ENCODE results near the gene GNB2.

GNB2 gene

GRCh38 chr7:100679129-100679926 is 5.8 kb downstream of the GNB2 start:
- Histone ChIP-seq H3K27ac (peak overlapping the region in 9 of 21 experiments; percentile 21 to 65 (median 41)), H3K4me3 (no peak overlapping the region)

- no peak overlapping the region for H3K4me3 ChIP-seq
- peak overlapping the region in 12 of 21 experiments; percentile 4 to 65 (median 48) for H3K27ac ChIP-seq
These were observed 6.5 kb downstream of the GNB2 start for GRCh38 chr7:100679927-100680575.

DNA sequence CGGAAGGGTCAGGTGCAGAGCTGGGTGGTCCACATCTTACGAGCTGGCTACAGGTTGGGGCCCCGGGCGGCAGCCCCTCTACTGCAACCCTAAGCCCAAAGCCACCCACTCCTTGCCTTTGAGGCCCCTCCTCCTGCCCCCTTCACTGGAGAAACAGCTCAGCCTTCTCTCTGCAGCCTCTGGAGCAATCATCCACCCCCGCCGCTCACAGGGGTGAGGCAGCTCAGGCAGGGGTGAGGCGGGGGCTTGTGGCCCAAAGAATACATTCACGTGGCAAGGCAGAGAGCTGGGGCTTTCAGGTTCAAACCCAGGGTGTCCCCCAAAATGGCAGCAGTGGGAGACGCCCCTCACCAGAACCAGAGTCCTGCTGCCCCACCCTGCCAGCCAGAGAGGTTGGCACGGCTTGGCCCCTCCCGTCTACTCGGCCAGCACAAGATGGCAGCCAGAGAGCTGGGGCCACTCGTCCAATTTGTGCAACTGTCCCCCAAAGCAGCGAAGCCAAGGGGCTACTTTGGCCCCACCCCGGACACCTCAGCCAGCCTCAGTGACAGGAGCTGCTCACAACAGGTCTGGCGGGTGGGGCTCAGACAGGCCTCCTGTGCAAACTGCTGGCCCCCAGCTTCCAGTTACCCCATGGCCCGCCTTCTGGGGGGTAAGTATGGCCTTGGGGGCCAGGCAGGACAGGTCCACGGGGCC is 7.2 kb downstream of the GNB2 start:
- Histone ChIP-seq H3K27ac (peak overlapping the region in 9 of 21 experiments; percentile 4 to 65 (median 46)), H3K4me3 (no peak overlapping the region)

- peak overlapping the region in 1 of 21 experiments; percentile 45 for H3K27ac ChIP-seq
- no peak overlapping the region for H3K4me3 ChIP-seq
These were observed 8.1 kb downstream of the GNB2 start for GRCh38 chr7:100681491-100682227.

- H3K4me3 ChIP-seq = no peak overlapping the region
- peak overlapping the region in 1 of 21 experiments; percentile 30 for H3K27ac ChIP-seq
These were observed 8.7 kb downstream of the GNB2 start for GRCh38 chr7:100682228-100682741.

DNA sequence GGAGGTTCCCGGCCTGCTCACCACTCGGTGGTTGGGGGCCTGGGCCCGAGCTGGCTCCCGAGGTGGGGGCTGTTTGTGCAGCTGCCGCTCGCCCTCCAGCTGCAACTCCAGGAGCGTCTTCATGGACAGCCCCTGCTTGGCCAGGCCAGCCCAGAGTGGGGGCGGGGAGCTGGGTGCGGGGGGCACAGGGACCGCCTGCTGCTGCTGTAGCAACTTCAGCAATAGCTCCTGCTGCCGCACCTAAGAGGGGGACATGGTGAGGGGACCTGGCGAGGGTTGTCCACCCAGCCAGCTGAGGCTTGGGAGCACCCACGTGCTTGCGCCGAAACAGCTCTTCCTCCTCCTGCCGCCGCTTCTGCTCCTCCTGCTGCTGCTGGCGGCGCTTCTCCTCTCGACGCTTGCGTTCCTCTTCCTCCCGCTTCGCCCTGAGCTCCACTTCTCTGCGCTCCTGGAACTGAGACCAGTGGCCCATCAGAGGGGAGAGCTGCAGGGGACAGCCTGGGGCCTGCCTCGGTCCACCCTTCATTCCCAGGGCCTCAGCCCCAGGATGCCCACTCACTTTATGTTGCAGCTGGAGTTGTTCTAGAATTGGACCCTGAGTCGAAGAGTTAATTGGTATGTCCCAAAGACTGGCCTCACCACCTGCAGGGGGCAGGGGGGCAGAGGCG is 9.6 kb downstream of the GNB2 start:
- Histone ChIP-seq H3K27ac (peak overlapping the region in 1 of 21 experiments; percentile 12), H3K4me3 (no peak overlapping the region)

DNA sequence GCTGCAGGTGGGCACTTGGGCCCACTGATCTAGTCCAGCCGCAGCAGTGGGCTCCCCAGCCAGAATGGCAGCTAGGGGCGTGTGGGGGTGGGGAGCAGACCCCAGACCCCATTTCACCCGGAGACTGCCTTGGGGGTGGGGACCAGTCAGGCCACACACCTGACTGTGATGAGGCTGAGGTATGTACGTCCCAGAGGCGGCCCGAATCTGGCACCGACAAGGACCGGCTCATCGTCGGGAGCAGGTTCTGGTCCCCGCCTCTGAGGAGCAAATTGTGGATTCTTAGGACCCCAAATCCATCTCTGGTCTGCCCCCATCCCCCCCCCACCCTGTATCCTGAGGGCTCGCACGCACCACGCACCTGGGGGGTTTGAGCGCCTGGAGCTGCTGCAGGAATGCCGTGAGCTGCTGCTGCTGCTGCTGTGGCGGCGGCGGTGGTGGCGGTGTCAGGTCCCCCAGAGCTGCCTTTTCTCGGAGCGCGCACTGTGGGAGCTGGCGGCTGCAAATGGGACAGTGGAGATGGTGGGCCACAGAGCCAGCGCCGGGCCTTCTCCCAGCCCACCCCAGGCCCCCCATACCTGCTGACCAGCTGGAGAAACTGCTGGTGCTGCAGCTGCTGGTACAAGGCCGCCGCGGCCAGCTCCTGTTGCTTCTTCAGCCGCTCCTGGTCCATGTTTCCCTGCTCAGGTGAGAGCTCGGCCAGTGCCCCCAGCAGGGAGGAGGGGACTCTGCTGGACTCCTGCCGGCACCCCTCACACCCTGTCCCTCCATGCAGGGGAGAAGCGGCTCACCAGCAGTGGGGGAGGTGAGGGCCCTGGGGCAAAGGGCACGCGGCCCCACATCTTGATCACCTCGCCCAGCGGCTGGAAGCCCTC is 10.4 kb downstream of the GNB2 start:
- H3K27ac ChIP-seq = no peak overlapping the region
- no peak overlapping the region for H3K4me3 ChIP-seq

- no peak overlapping the region for H3K4me3 ChIP-seq
- H3K27ac ChIP-seq = no peak overlapping the region
These were observed 11.0 kb downstream of the GNB2 start for GRCh38 chr7:100684534-100685042.

DNA sequence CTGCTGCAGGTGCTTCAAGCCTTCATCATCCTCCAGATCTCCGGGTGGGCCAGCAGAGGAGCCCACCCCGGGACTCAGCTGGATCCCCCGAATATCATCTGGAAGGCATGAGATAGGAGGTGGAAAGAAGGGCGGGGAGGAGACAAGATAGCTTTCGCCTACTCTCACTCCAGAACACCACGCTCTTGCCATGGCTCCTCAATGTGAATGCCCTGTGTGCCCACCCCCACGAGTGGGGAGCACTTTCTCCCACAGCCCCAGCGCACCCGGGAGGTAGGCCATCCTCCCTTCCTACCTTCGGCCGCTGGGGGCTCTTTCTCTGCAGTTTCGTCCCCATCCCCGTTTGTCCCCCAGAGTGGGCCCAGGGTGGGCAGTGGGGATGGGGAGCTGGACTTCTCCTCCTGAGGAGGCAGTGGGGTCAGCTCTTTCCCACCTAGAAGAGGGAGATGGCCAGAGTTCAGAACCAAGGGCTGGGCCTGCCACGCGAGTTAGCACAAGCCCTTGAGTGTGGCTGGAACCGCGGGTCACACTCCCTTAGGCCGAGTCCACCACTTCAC is 11.6 kb downstream of the GNB2 start:
- Histone ChIP-seq H3K27ac (no peak overlapping the region), H3K4me3 (no peak overlapping the region)

DNA sequence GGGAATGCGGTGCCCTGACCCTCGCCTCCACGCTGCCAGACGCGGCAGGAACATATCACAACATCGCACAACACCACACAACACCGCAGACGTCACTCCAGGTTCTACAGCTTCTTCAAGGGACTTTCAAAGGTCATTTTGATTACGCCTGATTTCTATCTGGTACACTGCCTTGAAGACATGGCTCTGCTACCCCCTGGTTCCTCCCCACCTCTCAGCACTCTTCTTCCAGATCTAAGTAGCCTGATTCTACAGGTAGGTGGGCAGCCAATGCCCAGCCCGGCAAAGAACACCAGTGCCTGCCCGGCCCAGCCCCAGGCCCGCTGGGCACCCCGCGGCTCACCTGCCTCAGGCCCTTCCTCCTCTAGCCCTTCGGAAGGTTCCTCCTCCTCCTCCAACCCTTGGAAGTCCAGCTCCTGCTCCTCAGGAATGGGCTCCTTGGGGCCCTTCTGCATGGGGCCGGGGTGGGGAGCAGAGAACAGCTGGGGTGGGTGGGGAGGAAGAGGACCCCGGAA is 12.1 kb downstream of the GNB2 start:
- H3K27ac ChIP-seq = no peak overlapping the region
- no peak overlapping the region for H3K4me3 ChIP-seq

- Histone ChIP-seq H3K4me3 (no peak overlapping the region), H3K27ac (no peak overlapping the region)
These were observed 12.8 kb downstream of the GNB2 start for GRCh38 chr7:100686201-100686821.

GRCh38 chr7:100686822-100687211 is 13.3 kb downstream of the GNB2 start:
- Histone ChIP-seq H3K27ac (no peak overlapping the region), H3K4me3 (no peak overlapping the region)

DNA sequence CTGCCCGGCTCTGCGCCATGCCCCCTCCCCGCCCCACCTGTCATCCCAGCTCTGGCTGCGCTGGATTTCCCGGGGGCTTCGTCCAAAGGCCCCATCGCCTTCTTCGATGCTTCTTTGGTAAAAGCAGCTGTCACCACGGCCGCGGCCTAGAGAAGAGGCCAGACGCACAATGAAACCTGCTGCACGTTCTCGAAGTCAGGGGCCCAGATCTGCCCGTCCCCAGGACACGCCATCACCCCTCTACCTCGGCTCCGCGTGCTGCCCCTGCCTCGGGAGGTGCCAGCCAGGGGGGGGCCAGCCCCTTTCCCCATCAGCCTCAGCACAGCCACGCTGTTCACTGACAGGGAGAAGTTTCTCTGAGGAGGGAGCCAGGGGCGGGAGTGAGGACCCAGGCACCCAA is 13.7 kb downstream of the GNB2 start:
- H3K4me3 ChIP-seq = no peak overlapping the region
- peak overlapping the region in 3 of 21 experiments; percentile 4 to 35 (median 23) for H3K27ac ChIP-seq

DNA sequence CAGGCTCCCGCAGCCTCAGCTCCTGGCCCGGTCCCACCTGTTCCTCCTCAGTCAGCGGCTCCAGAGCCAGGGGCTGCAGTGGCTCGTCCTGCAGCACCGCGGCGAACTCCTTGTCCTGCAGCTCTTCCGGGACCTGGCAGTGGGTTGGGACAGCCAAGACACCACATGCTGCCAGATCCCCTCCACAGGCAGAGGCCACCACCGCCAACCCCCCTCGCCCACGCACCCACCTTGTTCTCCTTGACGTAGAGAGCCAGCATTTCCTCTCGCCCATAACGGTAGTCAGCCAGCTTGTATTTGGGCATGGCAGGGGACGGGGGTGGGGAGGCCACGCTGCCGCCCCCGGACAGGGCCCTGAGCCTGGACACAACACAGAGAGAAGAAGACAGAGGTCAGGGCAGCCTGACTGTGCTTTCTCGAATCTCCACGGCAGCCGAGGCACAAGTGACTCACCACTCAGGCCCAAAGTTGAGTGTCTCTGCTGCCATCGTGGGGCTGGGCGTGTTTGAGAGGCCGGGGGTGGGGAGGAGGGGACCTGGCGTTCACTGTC is 14.3 kb downstream of the GNB2 start:
- H3K27ac ChIP-seq = peak overlapping the region in 6 of 21 experiments; percentile 0 to 39 (median 29)

GRCh38 chr7:100688326-100688860 is 14.9 kb downstream of the GNB2 start:
- peak overlapping the region in 6 of 21 experiments; percentile 0 to 39 (median 29) for H3K27ac ChIP-seq
- no peak overlapping the region for H3K4me3 ChIP-seq

More for the DNA sequence above, 14.3 kb downstream of the GNB2 start:
- no peak overlapping the region for H3K4me3 ChIP-seq
